MM.1S (cell line): Measurements from ENCODE around the gene SIAE.

Experiments used
- CTCF ChIP-seq: fragments of 300-600 bp; sonication (generic); IDR thresholded peaks from 2 replicates; pipeline ENCODE4 v1.5.1; 2016; ENCODE audit warnings: antibody characterized with exemption, low read length, mixed read lengths
- EZH2 ChIP-seq: fragments of 300-600 bp; sonication (generic); optimal IDR thresholded peaks from 2 replicates; pipeline ENCODE3; 2017; ENCODE audit warnings: low read depth, mild to moderate bottlenecking, antibody characterized with exemption, low read length, mixed read lengths
- EZH2phosphoT487 ChIP-seq: fragments of 300-600 bp; sonication (generic); IDR thresholded peaks from 2 replicates; pipeline ENCODE4 v1.6.1; 2018; ENCODE audit warnings: antibody characterized with exemption, low read length

GRCh38 chr11:124667601-124668000 is 5.9 kb downstream of the SIAE start:
- TF ChIP-seq CTCF (no peak), EZH2phosphoT487 (no peak), EZH2 (no peak)
